GM21390 (cell line): Measurements from ENCODE around the gene EFCAB12.

ENCODE experiments used
- ATAC-seq: cut with Tn5 transposase; IDR thresholded peaks from one replicate; pipeline ENCODE4 v1.9.1; 2021; ENCODE audit not compliant: unreplicated experiment

The EFCAB12 gene

GRCh38 chr3:129428376-129429079 lies at the start of gene EFCAB12:
Gene EFCAB12 (minus strand): TSS chr3:129428636. CDS start chr3:129428488, 148 bp downstream.
- ATAC-seq, result peak; percentile 89

- ATAC-seq, result no peak
Observed at GRCh38 chr3:129476586-129476985, 48.1 kb upstream of the EFCAB12 start.

GRCh38 chr3:129475863-129476262 lies 47.4 kb upstream of the EFCAB12 start:
- no peak for ATAC-seq

- ATAC-seq, result no peak
Observed at GRCh38 chr3:129474984-129475804, 46.8 kb upstream of the EFCAB12 start.

GRCh38 chr3:129473769-129474152 lies 45.3 kb upstream of the EFCAB12 start:
- ATAC-seq, result no peak

- no peak for ATAC-seq
Observed at GRCh38 chr3:129473067-129473768, 44.8 kb upstream of the EFCAB12 start.

GRCh38 chr3:129470861-129471260 lies 42.4 kb upstream of the EFCAB12 start:
- no peak for ATAC-seq

- ATAC-seq, result no peak
Observed at GRCh38 chr3:129469026-129469425, 40.6 kb upstream of the EFCAB12 start.

GRCh38 chr3:129467932-129468331 lies 39.5 kb upstream of the EFCAB12 start:
- ATAC-seq, result no peak

GRCh38 chr3:129463716-129464115 lies 35.3 kb upstream of the EFCAB12 start:
- ATAC-seq, result no peak

GRCh38 chr3:129463094-129463493 lies 34.7 kb upstream of the EFCAB12 start:
- no peak for ATAC-seq

GRCh38 chr3:129462361-129462968 lies 34.0 kb upstream of the EFCAB12 start:
- no peak for ATAC-seq

- ATAC-seq, result no peak
Observed at GRCh38 chr3:129461461-129462146, 33.2 kb upstream of the EFCAB12 start.

GRCh38 chr3:129461022-129461421 lies 32.6 kb upstream of the EFCAB12 start:
- ATAC-seq, result peak; percentile 61

GRCh38 chr3:129460572-129460971 lies 32.1 kb upstream of the EFCAB12 start:
- ATAC-seq, result no peak

GRCh38 chr3:129460155-129460554 lies 31.7 kb upstream of the EFCAB12 start:
- ATAC-seq, result no peak

GRCh38 chr3:129453732-129454131 lies 25.3 kb upstream of the EFCAB12 start:
- no peak for ATAC-seq

GRCh38 chr3:129449279-129450115 lies 21.1 kb upstream of the EFCAB12 start:
- ATAC-seq, result no peak

GRCh38 chr3:129448186-129448895 lies 19.9 kb upstream of the EFCAB12 start:
- ATAC-seq, result no peak
